NCI-H128 (cell line): ENCODE measurements around the gene MORN1.

ENCODE experiments used
- DNase-seq: peaks from one replicate; lab custom pipeline; 2025; ENCODE audit not compliant: unreplicated experiment; lab: John Stamatoyannopoulos, UW

The MORN1 gene

GRCh38 chr1:2388004-2388913, 3.1 kb downstream of the MORN1 start:
- no peak for DNase-seq

GRCh38 chr1:2386636-2387611, 4.4 kb downstream of the MORN1 start:
- DNase-seq = no peak

GRCh38 chr1:2385606-2386280, 5.6 kb downstream of the MORN1 start:
- no peak for DNase-seq

GRCh38 chr1:2384941-2385481, 6.3 kb downstream of the MORN1 start:
- no peak for DNase-seq

- no peak for DNase-seq
Observed at GRCh38 chr1:2384130-2384860, 7.1 kb downstream of the MORN1 start.

GRCh38 chr1:2383576-2383975, 7.8 kb downstream of the MORN1 start:
- no peak for DNase-seq

- DNase-seq = no peak
Observed at GRCh38 chr1:2382621-2383361, 8.6 kb downstream of the MORN1 start.

GRCh38 chr1:2381741-2382620, 9.4 kb downstream of the MORN1 start:
- DNase-seq = no peak

- no peak for DNase-seq
Observed at GRCh38 chr1:2380816-2381591, 10.3 kb downstream of the MORN1 start.

GRCh38 chr1:2379733-2380404, 11.5 kb downstream of the MORN1 start:
- no peak for DNase-seq

- no peak for DNase-seq
Observed at GRCh38 chr1:2378956-2379732, 12.2 kb downstream of the MORN1 start.

- DNase-seq = no peak
Observed at GRCh38 chr1:2378441-2378851, 12.9 kb downstream of the MORN1 start.

GRCh38 chr1:2377751-2378440, 13.5 kb downstream of the MORN1 start:
- DNase-seq = no peak

- no peak for DNase-seq
Observed at GRCh38 chr1:2376931-2377672, 14.3 kb downstream of the MORN1 start.

GRCh38 chr1:2376261-2376741, 15.1 kb downstream of the MORN1 start:
- no peak for DNase-seq
